Endothelial cell of umbilical vein (primary cell): ENCODE results near the gene BRSK2. TPM values are rescaled to one million over a fixed set of nuclear protein-coding genes. Genes with fewer than 3 reads are reported as not detected.

Experiments used
- BruUV-seq: library from RNA; stranded (reverse); fragments of 400-500 nt; replicated peaks from 2 replicates; lab custom pipeline; 2021; lab: Mats Ljungman, UMichigan
- CTCF ChIA-PET: fragments of 300-600, 350-600 bp; sonication (Branson Sonifier 250); formaldehyde crosslinking; loops from one replicate; lab custom pipeline; 2021; ENCODE audit warnings: antibody characterized with exemption, inconsistent platforms; lab: Charles Lee
- POLR2A ChIA-PET: fragments of 300-600, 350-600 bp; sonication (Branson Sonifier 250); formaldehyde crosslinking; loops from one replicate; lab custom pipeline; 2021; ENCODE audit warnings: antibody characterized with exemption, inconsistent platforms; lab: Charles Lee
- DNase-seq: peaks from one replicate; pipeline ENCODE4 v3.0.0-alpha.2; 2011; ENCODE audit warnings: low read depth, low spot score
- FAIRE-seq: peaks from 2 replicates; lab custom pipeline; 2011; peaks lifted over from hg19 to GRCh38; lab: Jason Lieb, UNC
- H2AFZ ChIP-seq: 2 replicates; pipeline ENCODE4 v1.6.0; 2012; ENCODE audit warnings: low read depth, low read length, control low read depth, inconsistent platforms
- H3K27ac ChIP-seq: 2 replicates; pipeline ENCODE4 v1.5.1; 2011; ENCODE audit warnings: low read depth, mild to moderate bottlenecking, control low read depth, low read length, moderate library complexity; ENCODE audit not compliant: insufficient read depth
- H3K27me3 ChIP-seq, 2 experiments: 2 replicates each; pipeline versions ENCODE4 v1.6.0 to v1.6.1; 2011; ENCODE audit warnings: low read length in 2 of 2, mixed read lengths in 1 of 2; ENCODE audit not compliant: control insufficient read depth in 2 of 2, insufficient read depth in 2 of 2
- H3K36me3 ChIP-seq, 2 experiments: 2 replicates in 1 of 2; 3 replicates in 1 of 2; pipeline ENCODE4 v1.5.1; 2011; ENCODE audit warnings: low read length in 2 of 2, mild to moderate bottlenecking in 1 of 2, moderate library complexity in 1 of 2; ENCODE audit not compliant: control insufficient read depth in 2 of 2, insufficient read depth in 2 of 2; ENCODE audit errors: extremely low read depth in 1 of 2
- H3K4me1 ChIP-seq: 3 replicates; pipeline ENCODE4 v1.5.1; 2011; ENCODE audit warnings: mild to moderate bottlenecking, low read length; ENCODE audit not compliant: control insufficient read depth, insufficient read depth; ENCODE audit errors: extremely low read depth
- H3K4me2 ChIP-seq: 2 replicates; pipeline ENCODE4 v1.6.1; 2011; ENCODE audit warnings: low read length, control low read depth, mixed read lengths; ENCODE audit not compliant: insufficient read depth
- H3K4me3 ChIP-seq, 3 experiments: fragments of 200-600 bp in 1 of 3; sonication (generic), shearing (Covaris generic) in 1 of 3; replicated peaks in 1 of 3; 2 replicates each; pipeline ENCODE4 v1.5.1; 2011 to 2016; ENCODE audit warnings: control low read depth in 3 of 3, low read length in 3 of 3, mild to moderate bottlenecking in 2 of 3, inconsistent platforms in 1 of 3, low read depth in 1 of 3, moderate library complexity in 1 of 3; ENCODE audit not compliant: insufficient read depth in 1 of 3
- H3K79me2 ChIP-seq: 2 replicates; pipeline ENCODE4 v1.6.0; 2012; ENCODE audit warnings: low read length, inconsistent platforms; ENCODE audit not compliant: control insufficient read depth, insufficient read depth
- H3K9ac ChIP-seq: replicated peaks from 2 replicates; pipeline ENCODE3; 2011; ENCODE audit warnings: low read length, control low read depth; ENCODE audit not compliant: insufficient read depth; ENCODE audit errors: extremely low read depth
- H3K9me1 ChIP-seq: replicated peaks from 3 replicates; pipeline ENCODE4 v1.6.0; 2011; ENCODE audit warnings: mild to moderate bottlenecking, low read length; ENCODE audit not compliant: control insufficient read depth, insufficient read depth; ENCODE audit errors: extremely low read depth
- H3K9me3 ChIP-seq: replicated peaks from 2 replicates; pipeline ENCODE4 v1.5.1; 2012; ENCODE audit warnings: low read length, inconsistent platforms; ENCODE audit not compliant: control insufficient read depth, insufficient read depth
- H4K20me1 ChIP-seq: replicated peaks from 2 replicates; pipeline ENCODE3; 2011; ENCODE audit warnings: mild to moderate bottlenecking, low read length; ENCODE audit not compliant: control insufficient read depth, insufficient read depth; ENCODE audit errors: extremely low read depth
- CTCF ChIP-seq, 2 donors: IDR thresholded peaks; 1 replicate in 1 of 2; 2 replicates in 1 of 2; pipeline ENCODE4 v1.5.1; 2011; ENCODE audit warnings: low read length in 2 of 2, mild to moderate bottlenecking in 2 of 2, moderate library complexity in 2 of 2, control low read depth in 1 of 2, inconsistent platforms in 1 of 2, low read depth in 1 of 2; ENCODE audit not compliant: insufficient read depth in 1 of 2; ENCODE audit errors: extremely low read depth in 1 of 2
- EZH2 ChIP-seq: IDR thresholded peaks from 2 replicates; pipeline ENCODE4 v1.6.1; 2012; ENCODE audit warnings: borderline replicate concordance, low read depth, mild to moderate bottlenecking, moderate library complexity, low read length, inconsistent platforms; ENCODE audit not compliant: severe bottlenecking
- FOS ChIP-seq: IDR thresholded peaks from 2 replicates; pipeline ENCODE4 v1.6.1; 2011; ENCODE audit warnings: mild to moderate bottlenecking, low read length, moderate library complexity, borderline replicate concordance; ENCODE audit not compliant: insufficient read depth
- GATA2 ChIP-seq: IDR thresholded peaks from 2 replicates; pipeline ENCODE4 v1.7.0; 2011; ENCODE audit warnings: low read depth, mild to moderate bottlenecking, moderate library complexity, mixed read lengths, low read length; ENCODE audit not compliant: insufficient read length, insufficient read depth
- JUN ChIP-seq: IDR thresholded peaks from 2 replicates; pipeline ENCODE4 v1.6.1; 2011; ENCODE audit warnings: borderline replicate concordance, low read depth; ENCODE audit not compliant: insufficient read length, insufficient read depth
- MYC ChIP-seq: IDR thresholded peaks from one replicate; pipeline ENCODE4 v1.6.1; 2011; ENCODE audit warnings: mild to moderate bottlenecking, low read depth, low read length
- POLR2A ChIP-seq: IDR thresholded peaks from 2 replicates; pipeline ENCODE4 v1.6.1; 2012; ENCODE audit warnings: low read depth, mild to moderate bottlenecking, control low read depth, low read length
- POLR2AphosphoS5 ChIP-seq: IDR thresholded peaks from 2 replicates; pipeline ENCODE4 v1.6.1; 2012; ENCODE audit warnings: low read depth, mild to moderate bottlenecking, control low read depth, low read length, moderate library complexity; ENCODE audit not compliant: insufficient read depth
- dilution Hi-C: fragments of 300-500 bp; cut with MboI; formaldehyde crosslinking; loops from one replicate; pipeline ENCODE4 v1.15.0; 2019; ENCODE audit warnings: low sequenced_read_pairs; ENCODE audit not compliant: extremely low pct_ligation_motif_present
- intact Hi-C: fragments of 100-400 bp; cut with micrococcal nuclease; formaldehyde crosslinking; loops from one replicate; pipeline ENCODE4 v1.10.0; 2022
- polyA plus RNA-seq, 4 experiments: library from polyadenylated mRNA; depleted of rRNA in 3 of 4; stranded (reverse) in 3 of 4; unstranded in 1 of 4; fragments of >200 nt; gene quantifications; 2 replicates each; pipeline versions ENCODE4 v1.2.1 to v1.2.3, GENCODE V29; 2011 to 2012; ENCODE audit warnings: missing spikeins in 1 of 4
- total RNA-seq: library from RNA; stranded (reverse); gene quantifications from 2 replicates; pipeline ENCODE4 v1.2.3, GENCODE V29; 2021
- TF ChIP-seq, protein P1 (sequence below): IDR thresholded peaks from 2 replicates; pipeline ENCODE4 v1.6.1; 2011; ENCODE audit not compliant: insufficient read depth, insufficient read length

BRSK2 gene
- total and polyA plus RNA-seq, 2 donors (not counting 3 experiments of a cell fraction or from before 2014, with no cell fraction given): 0.08 to 0.20 TPM

DNA sequence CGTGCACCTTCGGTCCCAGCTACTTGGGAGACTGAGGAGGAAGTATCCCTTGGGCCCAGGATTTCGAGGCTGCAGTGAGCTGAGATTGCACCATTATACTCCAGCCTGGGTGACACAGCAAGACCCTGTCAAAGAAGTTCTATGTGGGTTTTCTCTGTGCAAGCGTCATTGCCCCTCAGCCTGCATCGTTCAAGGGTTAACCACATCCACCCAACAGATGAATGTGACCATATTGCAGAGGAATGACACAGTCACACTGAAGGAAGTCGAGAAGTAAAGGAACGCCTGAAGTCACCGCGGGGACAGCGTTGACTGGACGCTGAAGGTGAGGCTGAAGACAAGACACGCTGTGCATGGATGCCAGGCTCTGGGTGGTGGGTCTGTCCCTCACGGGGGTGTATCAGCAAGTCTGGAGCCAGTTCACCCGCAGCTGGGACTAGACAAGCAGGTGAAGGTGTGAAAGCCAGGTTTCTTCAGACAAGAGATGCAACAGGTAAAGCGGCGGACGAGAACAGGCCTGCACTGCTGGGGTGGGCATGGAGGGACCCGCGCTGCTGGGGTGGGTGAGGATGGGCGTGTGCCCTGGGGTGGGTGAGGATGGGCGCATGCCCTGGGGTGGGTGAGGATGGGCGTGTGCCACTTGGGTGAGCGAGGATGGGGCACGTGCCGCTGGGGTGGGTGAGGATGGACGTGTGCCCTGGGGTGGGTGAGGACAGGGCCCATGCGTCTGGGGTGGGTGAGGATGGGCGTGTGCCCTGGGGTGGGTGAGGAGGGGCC is 43.8 kb upstream of the BRSK2 start:
- BruUV-seq: no TSS peak
- intact Hi-C loops: no loop called here
- Histone ChIP-seq H3K4me3 (no peak overlapping the region), H3K9ac (no peak overlapping the region), H3K27me3 (no peaks in the 10 kb centered on the region), H3K9me1 (no peaks in the 10 kb centered on the region), H4K20me1 (no peaks in the 10 kb centered on the region), H3K9me3 (no peaks in the 10 kb centered on the region), H2AFZ (no peak overlapping the region), H3K27ac (no peak overlapping the region), H3K79me2 (no peaks in the 10 kb centered on the region), H3K36me3 (no peaks in the 10 kb centered on the region), H3K4me1 (no peaks in the 10 kb centered on the region), H3K4me2 (no peak overlapping the region)
- FAIRE-seq (no peak), DNase-seq (no peak)
- TF ChIP-seq FOS (no peak), POLR2AphosphoS5 (no peak), POLR2A (no peak), CTCF (IDR thresholded peaks at IDR 0.05; ENCODE audit: extremely low read depth in 1 of 2, insufficient read depth in 1 of 2, low read depth in 1 of 2, low read length in 2 of 2) (no peak), EZH2 (no peak), MYC (no peak), JUN (no peak), GATA2 (no peak)
- TF ChIP-seq, protein P1, sequence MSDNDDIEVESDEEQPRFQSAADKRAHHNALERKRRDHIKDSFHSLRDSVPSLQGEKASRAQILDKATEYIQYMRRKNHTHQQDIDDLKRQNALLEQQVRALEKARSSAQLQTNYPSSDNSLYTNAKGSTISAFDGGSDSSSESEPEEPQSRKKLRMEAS: no peak
- CTCF ChIA-PET: no interaction called here
- dilution Hi-C loops: no loop called here
- POLR2A ChIA-PET: no interaction called here
